Chondrocyte (in vitro differentiated cells): ENCODE measurements around the gene RNF151. TPM values are rescaled to one million over a fixed set of nuclear protein-coding genes. Genes with fewer than 3 reads are reported as not detected.

Experiments
- DNase-seq: peaks from one replicate; pipeline ENCODE4 v3.0.0; 2021; ENCODE audit warnings: mixed read lengths, low spot score
- H3K27ac Mint-ChIP-seq: one replicate; pipeline ENCODE4 v1.8.0; 2021; ENCODE audit warnings: mild to moderate bottlenecking, moderate library complexity, mixed read lengths; ENCODE audit not compliant: unreplicated experiment
- H3K27me3 Mint-ChIP-seq: 2 replicates; pipeline ENCODE4 v1.8.0; 2021; ENCODE audit warnings: low read depth, mixed read lengths
- H3K36me3 Mint-ChIP-seq: 2 replicates; pipeline ENCODE4 v1.8.0; 2021; ENCODE audit warnings: low read depth, mixed read lengths
- H3K4me1 Mint-ChIP-seq: 2 replicates; pipeline ENCODE4 v1.8.0; 2021; ENCODE audit warnings: low read depth, mild to moderate bottlenecking, mixed read lengths
- H3K4me3 Mint-ChIP-seq: one replicate; pipeline ENCODE4 v1.8.0; 2021; ENCODE audit warnings: mild to moderate bottlenecking, moderate library complexity, mixed read lengths; ENCODE audit not compliant: unreplicated experiment
- H3K9me3 Mint-ChIP-seq: 2 replicates; pipeline ENCODE4 v1.8.0; 2021; ENCODE audit warnings: low read depth, mixed read lengths
- total RNA-seq: library from RNA; stranded (reverse); gene quantifications from 3 replicates; pipeline ENCODE4 v1.2.1, GENCODE V29; 2021
- TF ChIP-seq, protein P1 (sequence below): fragments of 200-600 bp; sonication (generic); IDR thresholded peaks from 2 replicates; pipeline ENCODE4 v1.5.0; 2021; ENCODE audit warnings: antibody characterized with exemption, mild to moderate bottlenecking, moderate library complexity

Gene RNF151
- total RNA-seq, 1 donor from 2014 or later = not detected

DNA sequence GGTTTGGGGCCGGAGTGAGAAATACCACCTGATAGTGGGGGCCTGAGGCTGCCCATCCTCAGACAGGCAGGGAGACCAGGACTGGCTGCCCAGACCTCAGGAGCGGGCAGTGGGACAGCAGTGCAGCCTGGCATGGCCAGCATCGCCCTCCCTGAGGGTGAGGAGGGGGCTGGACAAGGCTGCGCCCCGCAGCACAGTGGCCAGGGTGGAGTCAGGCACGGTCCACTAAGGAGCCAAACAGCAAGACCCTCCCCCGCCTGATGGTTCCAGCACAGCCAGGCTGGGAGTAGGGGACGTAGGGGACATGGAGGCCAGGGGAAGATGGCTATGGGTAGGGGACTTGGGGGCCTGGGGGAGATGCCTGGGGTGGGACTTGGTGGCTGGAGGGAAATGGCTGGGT, 39.7 kb downstream of the RNF151 start:
- TF ChIP-seq, protein P1, sequence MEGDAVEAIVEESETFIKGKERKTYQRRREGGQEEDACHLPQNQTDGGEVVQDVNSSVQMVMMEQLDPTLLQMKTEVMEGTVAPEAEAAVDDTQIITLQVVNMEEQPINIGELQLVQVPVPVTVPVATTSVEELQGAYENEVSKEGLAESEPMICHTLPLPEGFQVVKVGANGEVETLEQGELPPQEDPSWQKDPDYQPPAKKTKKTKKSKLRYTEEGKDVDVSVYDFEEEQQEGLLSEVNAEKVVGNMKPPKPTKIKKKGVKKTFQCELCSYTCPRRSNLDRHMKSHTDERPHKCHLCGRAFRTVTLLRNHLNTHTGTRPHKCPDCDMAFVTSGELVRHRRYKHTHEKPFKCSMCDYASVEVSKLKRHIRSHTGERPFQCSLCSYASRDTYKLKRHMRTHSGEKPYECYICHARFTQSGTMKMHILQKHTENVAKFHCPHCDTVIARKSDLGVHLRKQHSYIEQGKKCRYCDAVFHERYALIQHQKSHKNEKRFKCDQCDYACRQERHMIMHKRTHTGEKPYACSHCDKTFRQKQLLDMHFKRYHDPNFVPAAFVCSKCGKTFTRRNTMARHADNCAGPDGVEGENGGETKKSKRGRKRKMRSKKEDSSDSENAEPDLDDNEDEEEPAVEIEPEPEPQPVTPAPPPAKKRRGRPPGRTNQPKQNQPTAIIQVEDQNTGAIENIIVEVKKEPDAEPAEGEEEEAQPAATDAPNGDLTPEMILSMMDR = no peak
- no peak overlapping the region for H3K4me3 Mint-ChIP-seq
- H3K27ac Mint-ChIP-seq = peak overlapping the region; percentile 27

DNA sequence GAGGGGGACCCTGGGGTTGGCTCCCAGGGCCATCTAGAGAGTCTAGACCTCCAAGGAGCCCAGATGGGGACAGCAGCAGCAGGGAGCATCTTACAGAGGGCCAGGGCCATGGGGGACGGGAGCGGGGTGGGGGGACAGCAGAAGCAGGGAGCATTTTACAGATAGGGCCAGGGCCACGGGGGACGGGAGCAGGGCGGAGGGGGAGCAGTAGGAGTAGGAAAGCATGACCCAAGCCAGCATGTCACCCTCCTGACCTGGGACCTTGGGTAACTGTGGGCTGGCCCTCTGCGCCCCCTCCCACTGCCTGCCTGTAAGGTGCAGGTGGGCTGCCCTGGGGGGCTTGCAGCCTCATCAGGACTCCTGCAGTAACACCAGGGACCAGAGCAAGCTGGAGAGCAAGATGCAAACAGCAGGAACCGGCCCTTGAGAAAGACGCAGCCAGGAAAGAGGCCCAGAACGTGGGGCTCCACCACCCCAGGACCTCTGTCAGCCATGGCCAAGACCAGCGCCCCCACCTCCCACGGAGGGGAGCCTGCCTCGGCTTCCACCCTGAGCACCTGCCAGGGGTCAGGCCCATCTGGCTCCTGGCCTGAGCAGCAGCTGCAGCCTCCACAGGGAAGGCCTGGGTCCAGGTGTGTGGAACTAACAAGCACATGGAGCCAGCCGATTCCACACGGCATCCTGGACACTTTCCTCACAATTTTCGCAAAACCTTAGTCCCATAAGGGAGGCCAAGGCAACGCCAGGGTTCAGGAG, 40.6 kb downstream of the RNF151 start:
- TF ChIP-seq, protein P1 = no peak
- Mint-ChIP-seq H3K4me1 (peaks cover 47% of the 10 kb centered on the region), H3K36me3 (peaks cover 2% of the 10 kb centered on the region), H3K4me3 (peak overlapping the region; percentile 86), H3K27ac (peak overlapping the region; percentile 32), H3K9me3 (no peaks in the 10 kb centered on the region), H3K27me3 (no peaks in the 10 kb centered on the region)
- no peak for DNase-seq

More for the DNA sequence above, 39.7 kb downstream of the RNF151 start:
- Mint-ChIP-seq H3K9me3 (no peaks in the 10 kb centered on the region), H3K27me3 (no peaks in the 10 kb centered on the region), H3K36me3 (peaks cover 4% of the 10 kb centered on the region), H3K4me1 (peaks cover 47% of the 10 kb centered on the region)
- DNase-seq = no peak

DNA sequence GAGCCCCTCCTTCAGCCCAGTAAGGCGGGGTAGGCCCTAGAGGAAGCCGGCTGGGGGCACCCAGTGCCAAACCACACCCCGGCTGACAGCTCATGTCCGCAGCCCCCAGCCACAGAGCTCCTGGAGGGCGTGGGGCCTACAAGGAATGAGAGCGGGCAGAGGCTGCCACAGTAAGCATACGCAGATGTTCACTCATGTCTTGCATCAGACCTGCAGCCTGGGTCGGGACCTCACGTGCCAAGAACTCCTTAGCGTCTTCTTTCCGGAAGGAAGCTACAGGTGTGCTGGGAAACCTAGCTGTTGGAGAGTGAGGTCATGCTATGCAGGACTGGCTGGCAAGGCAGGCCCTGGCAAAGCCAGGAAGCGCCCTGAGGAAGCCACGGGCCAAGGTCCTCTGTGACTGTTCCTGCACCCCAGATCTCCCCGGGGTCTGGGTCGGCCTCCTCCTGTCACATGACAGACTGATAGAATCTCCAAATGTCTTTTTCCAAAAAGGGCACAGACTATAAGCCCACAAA, 41.4 kb downstream of the RNF151 start:
- Mint-ChIP-seq H3K4me3 (peak overlapping the region; percentile 86), H3K27me3 (no peaks in the 10 kb centered on the region), H3K27ac (peak overlapping the region; percentile 90), H3K9me3 (no peaks in the 10 kb centered on the region), H3K4me1 (peaks cover 47% of the 10 kb centered on the region), H3K36me3 (no peaks in the 10 kb centered on the region)
- no peak for DNase-seq
- TF ChIP-seq, protein P1 = no peak

GRCh38 chr16:2008631-2009163, 42.0 kb downstream of the RNF151 start:
- no peaks in the 10 kb centered on the region for H3K36me3 Mint-ChIP-seq
- peaks cover 47% of the 10 kb centered on the region for H3K4me1 Mint-ChIP-seq
- DNase-seq = no peak
- TF ChIP-seq, protein P1 = no peak
- H3K27me3 Mint-ChIP-seq = no peaks in the 10 kb centered on the region
- H3K4me3 Mint-ChIP-seq = peak overlapping the region; percentile 86
- peak overlapping the region; percentile 90 for H3K27ac Mint-ChIP-seq
- no peaks in the 10 kb centered on the region for H3K9me3 Mint-ChIP-seq

- no peak for DNase-seq
- H3K36me3 Mint-ChIP-seq = no peaks in the 10 kb centered on the region
- H3K27ac Mint-ChIP-seq = peak overlapping the region; percentile 90
- H3K4me1 Mint-ChIP-seq = peaks cover 43% of the 10 kb centered on the region
- peak overlapping the region; percentile 86 for H3K4me3 Mint-ChIP-seq
- no peaks in the 10 kb centered on the region for H3K27me3 Mint-ChIP-seq
- no peaks in the 10 kb centered on the region for H3K9me3 Mint-ChIP-seq
- TF ChIP-seq, protein P1 = no peak
Measured at GRCh38 chr16:2009164-2009711, 42.6 kb downstream of the RNF151 start.
